Ureter (tissue), 1 donor: ENCODE results near the gene CCKAR. TPM values are rescaled to one million over a fixed set of nuclear protein-coding genes. Genes with fewer than 3 reads are reported as not detected.
"Not testable (repeated sequence)": the region's sequence is repeated elsewhere in the genome, so short reads cannot be mapped to it uniquely, and the experiment has no call there.

Experiments used
- DNase-seq: peaks from one replicate; pipeline ENCODE4 v3.0.0-alpha.2; 2020; ENCODE audit warnings: low spot score
- total RNA-seq: library from RNA; stranded (reverse); gene quantifications from one replicate; pipeline ENCODE4 v1.2.4, GENCODE V29; 2023
- donor health status: DM: yes; HTN: yes; CAD: no.

The CCKAR gene
- not detected for total RNA-seq

- no peak for DNase-seq
These were observed at the start of gene CCKAR for GRCh38 chr4:26490111-26490959. CCKAR (minus strand) TSS chr4:26490484; CDS start chr4:26490267, 217 bp downstream.

- no peak for DNase-seq
These were observed 43.4 kb upstream of the CCKAR start for GRCh38 chr4:26533685-26534084.

- DNase-seq: no peak
These were observed 41.3 kb upstream of the CCKAR start for GRCh38 chr4:26531491-26532116.

DNA sequence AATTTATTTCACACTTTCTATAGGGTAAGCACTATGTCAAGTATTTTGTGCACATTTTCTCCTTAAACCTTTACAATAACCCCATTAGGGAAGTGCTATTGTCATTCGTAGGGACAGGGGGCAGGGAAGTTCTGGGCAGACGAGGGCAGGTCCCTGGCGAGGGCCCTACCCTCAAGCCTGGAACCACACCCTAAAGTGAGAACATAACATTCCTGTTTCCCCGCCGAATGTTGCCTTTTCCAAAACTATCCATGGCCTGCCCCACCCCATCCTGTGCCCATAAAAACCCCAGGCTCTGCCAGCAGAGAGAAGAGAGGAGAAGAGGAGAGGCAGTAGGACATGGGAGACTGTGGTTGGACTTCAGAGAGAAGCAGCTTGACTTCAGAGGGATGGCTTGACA lies 39.8 kb upstream of the CCKAR start:
- no peak for DNase-seq

DNA sequence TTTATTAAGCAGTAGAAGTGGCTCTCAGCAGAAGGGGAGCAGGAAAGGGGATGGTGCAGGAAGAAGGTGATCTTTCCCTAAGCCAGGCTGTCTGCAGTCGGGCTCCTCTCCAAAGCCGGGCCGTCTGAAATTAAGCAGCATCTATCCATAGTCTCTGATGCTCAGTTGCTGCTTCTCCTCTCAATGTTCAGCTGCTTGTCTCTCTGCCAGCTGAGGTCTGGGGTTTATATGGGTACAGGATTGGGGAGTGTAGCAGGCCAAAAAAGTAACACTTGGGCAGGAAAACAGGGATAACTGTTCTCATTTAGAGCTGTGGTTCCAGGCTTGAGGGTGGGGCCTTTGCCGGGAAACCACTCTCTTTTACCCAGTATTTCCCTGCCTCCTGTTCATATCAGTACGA lies 39.2 kb upstream of the CCKAR start:
- DNase-seq: no peak

- DNase-seq: no peak
These were observed 35.5 kb upstream of the CCKAR start for GRCh38 chr4:26525771-26526150.

- DNase-seq: no peak
These were observed 35.0 kb upstream of the CCKAR start for GRCh38 chr4:26525136-26525770.

DNA sequence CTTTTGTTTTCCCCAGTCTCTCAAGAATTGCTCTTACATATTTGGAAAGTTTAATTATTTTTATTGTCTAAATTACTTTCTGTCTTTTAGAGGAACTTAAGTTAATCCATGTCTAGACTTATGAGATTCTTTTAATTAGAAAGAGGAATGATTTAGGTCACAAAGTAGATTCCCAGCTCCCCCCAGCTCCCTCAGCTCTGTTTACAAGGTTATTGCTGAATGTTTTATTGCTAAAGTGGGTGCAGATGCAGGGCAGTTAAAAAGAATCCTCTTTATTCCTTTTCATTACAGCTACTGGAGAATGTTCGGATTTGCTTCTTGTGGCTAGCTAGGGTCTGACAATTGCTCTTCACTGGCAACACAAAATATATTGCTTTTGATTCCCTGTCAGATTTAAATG lies 33.7 kb upstream of the CCKAR start:
- no peak for DNase-seq

GRCh38 chr4:26522478-26522877 lies 32.2 kb upstream of the CCKAR start:
- no peak for DNase-seq

DNA sequence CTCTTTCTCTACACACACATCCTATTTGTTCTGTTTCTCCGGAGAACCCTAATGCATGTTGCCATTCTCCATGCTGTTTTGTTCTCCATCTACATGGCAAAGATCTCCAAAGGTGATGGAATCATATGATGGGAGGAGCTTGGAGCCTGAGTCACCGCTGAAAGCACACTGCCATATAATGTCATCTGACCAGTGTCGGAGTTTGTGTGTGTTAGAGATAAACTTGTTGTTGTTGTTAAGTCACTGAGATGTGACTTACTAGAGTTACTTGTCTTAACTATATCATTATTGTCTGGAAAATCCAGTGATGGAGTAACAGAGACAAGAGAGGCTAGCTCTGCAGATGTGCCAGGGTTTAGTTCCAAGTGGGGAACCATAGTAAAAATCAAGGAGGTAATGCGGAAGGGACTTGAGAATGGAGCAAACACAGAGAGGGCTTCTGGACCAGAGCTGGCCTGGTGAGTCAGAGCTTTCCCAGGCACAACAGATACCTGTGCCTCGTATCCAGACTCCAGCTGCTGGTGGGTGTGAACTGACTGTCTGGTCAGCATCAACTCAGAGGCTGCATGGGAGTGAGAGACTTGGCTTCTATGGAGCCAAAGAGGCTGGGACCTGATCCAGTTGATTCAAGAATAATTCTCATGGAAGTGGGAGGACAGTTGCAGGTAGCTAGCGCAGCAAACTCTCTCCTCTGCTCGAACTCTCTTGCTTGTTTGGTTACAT lies 30.6 kb upstream of the CCKAR start:
- no peak for DNase-seq

DNA sequence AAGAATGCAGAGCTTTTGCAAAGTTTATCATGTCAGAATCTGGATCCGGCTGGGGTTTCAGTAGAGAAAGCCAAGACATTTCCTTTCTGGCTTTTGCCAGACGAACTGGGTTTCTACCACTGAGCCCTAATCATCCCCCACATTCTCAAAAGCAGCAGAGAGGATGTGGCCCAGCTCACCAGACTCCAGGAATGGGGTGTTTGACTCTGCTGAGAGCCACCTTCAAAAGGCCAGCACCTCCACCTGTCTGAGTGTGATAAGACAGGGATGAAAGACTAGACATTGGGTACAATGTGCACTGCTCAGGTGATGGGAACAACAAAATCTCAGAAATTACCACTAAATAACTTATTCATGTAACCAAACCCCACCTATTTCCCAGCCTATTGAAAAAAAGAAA lies 25.7 kb upstream of the CCKAR start:
- no peak for DNase-seq

DNA sequence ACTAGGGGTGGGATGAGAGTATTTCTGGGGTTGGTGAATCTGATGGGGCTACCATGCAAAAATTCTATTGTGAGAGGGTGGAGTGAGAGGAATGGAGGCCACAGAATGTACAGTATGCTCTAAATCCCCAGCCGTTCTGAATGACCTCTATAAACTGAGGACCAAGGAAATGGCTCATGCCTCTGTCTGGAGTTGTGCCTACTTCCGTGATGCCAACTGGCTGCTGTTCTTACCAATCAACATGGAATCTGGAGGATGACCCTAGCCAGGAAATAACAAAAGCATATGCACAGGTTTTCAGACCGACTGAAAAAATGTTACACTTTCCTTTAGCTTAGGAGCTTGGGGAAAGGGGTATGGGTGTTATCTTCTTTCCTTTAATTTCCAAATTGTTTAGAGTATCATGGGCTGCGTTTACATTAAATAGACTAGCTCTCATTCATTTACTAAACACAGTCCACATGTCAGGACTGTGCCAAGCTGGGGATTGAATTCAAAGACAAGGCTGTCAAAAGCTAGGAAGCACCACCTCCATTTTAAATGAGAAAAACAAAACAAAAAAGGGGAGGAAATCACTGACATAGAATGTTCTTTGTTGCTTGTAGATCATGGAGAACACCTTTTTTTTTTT lies 20.2 kb upstream of the CCKAR start:
- DNase-seq: no peak

DNA sequence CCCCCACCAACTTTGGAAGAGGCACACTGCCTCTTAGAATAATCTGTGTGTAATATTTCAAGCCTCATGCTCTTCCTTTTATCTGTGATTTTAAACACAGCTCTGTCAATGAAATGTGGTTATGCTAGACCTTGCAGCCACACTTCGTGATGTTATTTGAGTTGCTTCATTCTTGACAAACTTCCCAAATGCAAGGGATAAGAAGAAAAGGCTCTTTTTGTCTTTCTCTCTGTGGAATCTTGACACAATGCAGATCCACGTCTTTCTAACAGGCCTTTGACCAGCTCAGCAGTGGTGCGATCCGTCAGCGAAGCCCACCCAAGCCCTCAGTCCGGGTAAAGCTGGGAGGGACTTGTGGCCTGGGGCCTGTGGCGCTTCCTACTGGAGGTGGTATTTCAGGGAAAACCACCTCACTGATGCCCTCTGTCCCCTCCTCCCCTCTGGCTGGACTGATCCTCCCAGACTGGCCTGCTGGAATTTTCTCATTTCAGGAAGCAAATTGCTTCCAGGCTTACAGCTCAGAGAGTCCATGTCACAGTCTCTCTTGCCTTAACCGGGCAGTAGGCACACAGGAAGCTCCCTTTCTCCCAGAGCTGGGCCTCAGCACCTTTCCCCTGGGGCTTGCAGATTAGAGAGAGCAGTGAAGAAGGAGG lies 19.5 kb upstream of the CCKAR start:
- no peak for DNase-seq

DNA sequence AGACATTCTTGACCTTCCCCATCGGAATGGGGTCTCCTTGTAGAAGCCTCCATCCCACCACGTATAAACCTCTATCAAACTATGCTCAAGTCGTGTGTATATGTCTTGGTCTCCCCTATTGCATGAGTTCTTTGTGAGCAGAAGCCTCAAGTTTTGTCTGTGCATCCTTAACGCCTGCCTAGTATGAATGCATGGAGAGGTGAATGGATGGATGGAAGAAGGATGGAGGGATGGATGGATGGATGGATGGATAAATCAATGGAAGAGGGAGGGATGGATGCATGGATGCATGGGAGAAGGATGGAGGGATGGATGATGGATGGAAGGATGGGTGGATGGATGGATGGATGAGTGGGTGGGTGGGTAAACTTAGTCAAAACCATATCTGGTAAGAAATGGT lies 17.0 kb upstream of the CCKAR start:
- DNase-seq: no peak

GRCh38 chr4:26503844-26504243 lies 13.6 kb upstream of the CCKAR start:
- DNase-seq: no peak

DNA sequence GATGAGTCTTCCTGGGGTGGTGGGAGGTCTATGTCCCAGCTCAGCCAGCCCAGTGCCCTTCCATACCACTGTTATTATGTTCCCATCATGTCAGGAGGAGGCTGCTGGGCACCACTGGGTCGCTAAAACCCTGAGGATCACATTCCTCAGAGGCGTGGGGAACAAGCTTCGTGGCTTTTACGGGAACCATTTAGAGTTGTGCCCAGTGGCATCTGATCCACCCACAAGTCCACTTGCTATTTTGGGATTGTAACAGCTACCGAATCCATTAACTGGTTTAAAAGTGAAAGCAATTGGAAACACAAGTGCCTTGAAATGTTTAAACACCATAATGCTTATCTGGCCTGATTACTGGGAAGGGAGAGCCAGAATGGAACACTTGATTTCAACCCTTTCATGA lies 13.1 kb upstream of the CCKAR start:
- DNase-seq: no peak

- DNase-seq: not testable (repeated sequence)
These were observed 10.3 kb upstream of the CCKAR start for GRCh38 chr4:26500565-26500999.

- DNase-seq: no peak
These were observed 6.0 kb upstream of the CCKAR start for GRCh38 chr4:26496207-26496783.

DNA sequence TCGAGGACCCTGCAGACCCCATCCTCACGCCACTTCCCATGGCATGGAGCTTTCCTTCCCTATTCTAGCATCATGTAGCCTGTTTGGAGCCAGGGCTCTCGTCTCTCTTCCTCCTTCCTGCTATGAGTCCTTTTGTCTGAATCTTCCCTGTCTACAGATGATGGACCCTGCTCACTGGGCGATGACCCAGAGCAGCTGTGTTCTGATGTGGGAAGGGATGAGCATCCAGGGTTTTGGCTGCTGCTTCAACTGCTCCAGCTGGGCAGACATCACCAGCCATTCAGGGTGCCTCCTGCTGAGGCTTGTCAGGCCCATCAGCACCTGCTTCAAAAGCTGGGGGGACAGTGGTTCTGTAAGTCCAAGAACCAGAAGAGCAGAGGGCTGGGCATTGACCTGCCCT lies 3.2 kb upstream of the CCKAR start:
- DNase-seq: no peak

GRCh38 chr4:26491449-26492170 lies 1.3 kb upstream of the CCKAR start:
- no peak for DNase-seq
